Panc1 (cell line): Measurements from ENCODE around the gene CCDC59. TPM values are rescaled to one million over a fixed set of nuclear protein-coding genes. Genes with fewer than 3 reads are reported as not detected.
A peak's percentile ranks its signal among the peaks of the same experiment; 100 is the strongest.

Source experiments
- ATAC-seq: fragments of 200-7000 bp; cut with Tn5 transposase; 2 replicates; pipeline ENCODE4 v1.9.1; 2020; ENCODE audit warnings: mild to moderate bottlenecking, moderate library complexity
- BruUV-seq: library from RNA; stranded (reverse); fragments of 400-500 nt; replicated peaks from 2 replicates; lab custom pipeline; 2021; lab: Mats Ljungman, UMichigan
- CTCF ChIA-PET: fragments of 300-600 bp; sonication (Branson Sonifier 250); formaldehyde crosslinking; loops from one replicate; lab custom pipeline; 2022; ENCODE audit warnings: antibody characterized with exemption; lab: Charles Lee
- POLR2A ChIA-PET: fragments of 300-600 bp; sonication (Branson Sonifier 250); formaldehyde crosslinking; loops from one replicate; lab custom pipeline; 2022; ENCODE audit warnings: antibody characterized with exemption; lab: Charles Lee
- DNase-seq: peaks from one replicate; pipeline ENCODE4 v3.0.0-alpha.2; 2010; ENCODE audit warnings: low read depth, low spot score
- H3K27ac ChIP-seq: 2 replicates; pipeline ENCODE4 v1.5.1; 2011; ENCODE audit warnings: mild to moderate bottlenecking, low read length, inconsistent platforms
- H3K27me3 ChIP-seq: fragments of 200-500 bp; sonication (Bioruptor generic); 2 replicates; pipeline ENCODE4 v1.6.0; 2014; ENCODE audit warnings: low read length, inconsistent platforms; ENCODE audit not compliant: control insufficient read depth, insufficient read depth
- H3K36me3 ChIP-seq: fragments of 200-500 bp; sonication (Bioruptor generic); 2 replicates; pipeline ENCODE4 v1.5.1; 2014; ENCODE audit warnings: inconsistent platforms, mild to moderate bottlenecking, low read length, moderate library complexity; ENCODE audit not compliant: control insufficient read depth, insufficient read depth
- H3K4me1 ChIP-seq: 2 replicates; pipeline ENCODE4 v1.5.1; 2011; ENCODE audit warnings: inconsistent platforms, mild to moderate bottlenecking, low read length, moderate library complexity; ENCODE audit not compliant: control insufficient read depth, insufficient read depth
- H3K4me3 ChIP-seq, 2 experiments: 2 replicates each; pipeline ENCODE4 v1.5.1; 2011 to 2012; ENCODE audit warnings: low read depth in 2 of 2, low read length in 2 of 2, mild to moderate bottlenecking in 2 of 2, inconsistent platforms in 1 of 2, moderate library complexity in 1 of 2
- H3K9me3 ChIP-seq: fragments of 200-500 bp; sonication (Bioruptor generic); 2 replicates; pipeline ENCODE4 v1.5.1; 2014; ENCODE audit warnings: low read depth, mild to moderate bottlenecking, inconsistent platforms, low read length, moderate library complexity; ENCODE audit not compliant: control insufficient read depth, insufficient read depth
- POLR2AphosphoS5 ChIP-seq: IDR thresholded peaks from 2 replicates; pipeline ENCODE4 v1.6.1; 2012; ENCODE audit warnings: mild to moderate bottlenecking, low read depth, low read length, moderate library complexity
- SIN3A ChIP-seq: IDR thresholded peaks from 2 replicates; pipeline ENCODE4 v1.6.1; 2012; ENCODE audit warnings: low read depth, mild to moderate bottlenecking, low read length, moderate library complexity, borderline replicate concordance; ENCODE audit not compliant: insufficient read depth
- TCF7L2 ChIP-seq: IDR thresholded peaks from 2 replicates; pipeline ENCODE4 v1.6.1; 2011; ENCODE audit warnings: mild to moderate bottlenecking, low read depth, low read length, inconsistent platforms
- in situ Hi-C: cut with HindIII; loops from 2 replicates; pipeline ENCODE4 v1.10.0; 2016; ENCODE audit warnings: low sequenced_read_pairs, low pct_unique_long_range_greater_than_20kb
- intact Hi-C: fragments of 100-400 bp; cut with micrococcal nuclease; formaldehyde crosslinking; loops from one replicate; pipeline ENCODE4 v1.10.0; 2022; ENCODE audit not compliant: unreplicated experiment
- total RNA-seq: library from RNA; stranded (reverse); gene quantifications from one replicate; pipeline ENCODE4 v1.2.1, GENCODE V29; 2021; ENCODE audit not compliant: unreplicated experiment
- TF ChIP-seq, protein P1 (sequence below), 2 experiments: IDR thresholded peaks; 2 replicates each; pipeline ENCODE4 v1.6.1; 2011 to 2012; ENCODE audit warnings: low read depth in 2 of 2, control low read depth in 1 of 2, low read length in 1 of 2, mild to moderate bottlenecking in 1 of 2, moderate library complexity in 1 of 2; ENCODE audit not compliant: insufficient read depth in 1 of 2
- TF ChIP-seq, protein P2 (sequence below): fragments of 450-650 bp; IDR thresholded peaks from 2 replicates; pipeline ENCODE4 v1.5.1; 2017; ENCODE audit warnings: mild to moderate bottlenecking

The CCDC59 gene
- total RNA-seq, 1 experiment from 2014 or later = 39.8 TPM

- H3K27me3 ChIP-seq = no peaks in the 10 kb centered on the region
- peak overlapping the region; percentile 98 for H3K27ac ChIP-seq
- H3K4me3 ChIP-seq = peak overlapping the region; percentile 99 to 100
- no peaks in the 10 kb centered on the region for H3K9me3 ChIP-seq
- DNase-seq = no peak
- peak; percentile 18 for ATAC-seq
- intact Hi-C loops = loop anchor here (1.0 kb wide), 1 partner anchor 713 kb away; no protein-coding TSS in a partner anchor
- H3K36me3 ChIP-seq = peaks cover 43% of the 10 kb centered on the region
- no peak for TF ChIP-seq SIN3A
- TF ChIP-seq TCF7L2 = no peak
- TF ChIP-seq, protein P1, sequence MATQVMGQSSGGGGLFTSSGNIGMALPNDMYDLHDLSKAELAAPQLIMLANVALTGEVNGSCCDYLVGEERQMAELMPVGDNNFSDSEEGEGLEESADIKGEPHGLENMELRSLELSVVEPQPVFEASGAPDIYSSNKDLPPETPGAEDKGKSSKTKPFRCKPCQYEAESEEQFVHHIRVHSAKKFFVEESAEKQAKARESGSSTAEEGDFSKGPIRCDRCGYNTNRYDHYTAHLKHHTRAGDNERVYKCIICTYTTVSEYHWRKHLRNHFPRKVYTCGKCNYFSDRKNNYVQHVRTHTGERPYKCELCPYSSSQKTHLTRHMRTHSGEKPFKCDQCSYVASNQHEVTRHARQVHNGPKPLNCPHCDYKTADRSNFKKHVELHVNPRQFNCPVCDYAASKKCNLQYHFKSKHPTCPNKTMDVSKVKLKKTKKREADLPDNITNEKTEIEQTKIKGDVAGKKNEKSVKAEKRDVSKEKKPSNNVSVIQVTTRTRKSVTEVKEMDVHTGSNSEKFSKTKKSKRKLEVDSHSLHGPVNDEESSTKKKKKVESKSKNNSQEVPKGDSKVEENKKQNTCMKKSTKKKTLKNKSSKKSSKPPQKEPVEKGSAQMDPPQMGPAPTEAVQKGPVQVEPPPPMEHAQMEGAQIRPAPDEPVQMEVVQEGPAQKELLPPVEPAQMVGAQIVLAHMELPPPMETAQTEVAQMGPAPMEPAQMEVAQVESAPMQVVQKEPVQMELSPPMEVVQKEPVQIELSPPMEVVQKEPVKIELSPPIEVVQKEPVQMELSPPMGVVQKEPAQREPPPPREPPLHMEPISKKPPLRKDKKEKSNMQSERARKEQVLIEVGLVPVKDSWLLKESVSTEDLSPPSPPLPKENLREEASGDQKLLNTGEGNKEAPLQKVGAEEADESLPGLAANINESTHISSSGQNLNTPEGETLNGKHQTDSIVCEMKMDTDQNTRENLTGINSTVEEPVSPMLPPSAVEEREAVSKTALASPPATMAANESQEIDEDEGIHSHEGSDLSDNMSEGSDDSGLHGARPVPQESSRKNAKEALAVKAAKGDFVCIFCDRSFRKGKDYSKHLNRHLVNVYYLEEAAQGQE (IDR thresholded peaks at IDR 0.05; ENCODE audit: insufficient read depth in 1 of 2, low read depth in 2 of 2, low read length in 1 of 2) = no peak
- TF ChIP-seq, protein P2, sequence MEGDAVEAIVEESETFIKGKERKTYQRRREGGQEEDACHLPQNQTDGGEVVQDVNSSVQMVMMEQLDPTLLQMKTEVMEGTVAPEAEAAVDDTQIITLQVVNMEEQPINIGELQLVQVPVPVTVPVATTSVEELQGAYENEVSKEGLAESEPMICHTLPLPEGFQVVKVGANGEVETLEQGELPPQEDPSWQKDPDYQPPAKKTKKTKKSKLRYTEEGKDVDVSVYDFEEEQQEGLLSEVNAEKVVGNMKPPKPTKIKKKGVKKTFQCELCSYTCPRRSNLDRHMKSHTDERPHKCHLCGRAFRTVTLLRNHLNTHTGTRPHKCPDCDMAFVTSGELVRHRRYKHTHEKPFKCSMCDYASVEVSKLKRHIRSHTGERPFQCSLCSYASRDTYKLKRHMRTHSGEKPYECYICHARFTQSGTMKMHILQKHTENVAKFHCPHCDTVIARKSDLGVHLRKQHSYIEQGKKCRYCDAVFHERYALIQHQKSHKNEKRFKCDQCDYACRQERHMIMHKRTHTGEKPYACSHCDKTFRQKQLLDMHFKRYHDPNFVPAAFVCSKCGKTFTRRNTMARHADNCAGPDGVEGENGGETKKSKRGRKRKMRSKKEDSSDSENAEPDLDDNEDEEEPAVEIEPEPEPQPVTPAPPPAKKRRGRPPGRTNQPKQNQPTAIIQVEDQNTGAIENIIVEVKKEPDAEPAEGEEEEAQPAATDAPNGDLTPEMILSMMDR = no peak
- TF ChIP-seq POLR2AphosphoS5 = no peak
- H3K4me1 ChIP-seq = peaks cover 8% of the 10 kb centered on the region
- in situ Hi-C loops = no loop called here
- BruUV-seq = TSS peak; percentile 65
- ChIA-PET CTCF (no interaction called here), POLR2A (no interaction called here)
These were observed 365 bp downstream of the CCDC59 start for GRCh38 chr12:82357845-82358199.

GRCh38 chr12:82357340-82357739 lies 847 bp downstream of the CCDC59 start:
- in situ Hi-C loops (no loop called here), intact Hi-C loops (no loop called here)
- POLR2A ChIA-PET = no interaction called here
- no peak for DNase-seq
- H3K4me3 ChIP-seq = peak overlapping the region; percentile 99 to 100
- no peaks in the 10 kb centered on the region for H3K9me3 ChIP-seq
- CTCF ChIA-PET = no interaction called here
- H3K27me3 ChIP-seq = no peaks in the 10 kb centered on the region
- TF ChIP-seq TCF7L2 (no peak), SIN3A (no peak), POLR2AphosphoS5 (no peak)
- TF ChIP-seq, protein P1 (IDR thresholded peaks at IDR 0.05; ENCODE audit: insufficient read depth in 1 of 2, low read depth in 2 of 2, low read length in 1 of 2) = no peak
- TF ChIP-seq, protein P2 = no peak
- H3K27ac ChIP-seq = peak overlapping the region; percentile 98
- H3K36me3 ChIP-seq = peaks cover 46% of the 10 kb centered on the region
- no TSS peak for BruUV-seq
- no peak for ATAC-seq
- H3K4me1 ChIP-seq = peaks cover 8% of the 10 kb centered on the region
